ENCODE results near the gene WNT3A.

The WNT3A gene

DNA sequence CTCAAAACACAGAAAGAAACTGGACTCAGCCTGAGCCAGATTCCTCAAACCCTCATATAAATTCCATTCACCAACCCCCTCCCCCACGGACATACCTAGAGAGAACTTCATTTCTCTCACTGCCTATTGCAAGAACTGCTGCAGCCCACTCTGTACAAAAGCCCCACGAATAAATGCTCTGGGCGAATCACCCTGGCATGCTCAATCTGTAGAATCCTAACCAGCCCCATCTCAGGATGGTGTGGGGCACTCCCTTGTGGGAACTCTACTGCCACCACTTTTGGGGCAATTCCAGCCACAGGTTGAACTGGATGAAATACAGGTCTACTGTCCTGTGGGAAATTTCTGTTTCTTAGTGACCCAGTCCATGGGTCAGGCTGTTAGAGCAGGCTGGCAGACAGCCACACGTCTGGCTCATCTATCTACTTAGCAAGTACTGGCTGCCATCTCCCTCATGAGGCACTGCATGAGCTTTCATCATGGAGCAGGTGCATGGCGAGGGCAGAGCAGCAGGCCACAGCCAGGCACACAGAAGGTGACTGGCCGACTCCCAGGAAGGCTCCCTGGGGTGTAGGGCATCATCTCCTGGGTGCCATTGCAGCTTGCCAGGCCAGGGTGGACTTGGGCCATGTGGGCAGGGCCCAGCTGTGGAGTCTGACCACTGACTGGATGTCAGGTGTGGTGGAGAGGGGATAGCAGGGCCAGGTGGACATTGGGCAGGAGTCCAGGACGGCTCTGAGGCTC lies 97.9 kb downstream of the WNT3A start:
- H3K4me3 ChIP-seq (ENCODE audit: low read length): no peak overlapping the region
- DNase-seq (ENCODE audit: low read depth, low spot score): no peak

- no peak for DNase-seq (ENCODE audit: low read depth, low spot score)
Observed at GRCh38 chr1:228105270-228105995, 98.6 kb downstream of the WNT3A start.

GRCh38 chr1:228105996-228106799 lies 99.4 kb downstream of the WNT3A start:
- no peak for DNase-seq (ENCODE audit: low read depth, low spot score)
- no peak overlapping the region for H3K4me3 ChIP-seq (ENCODE audit: low read length)

More at GRCh38 chr1:228105270-228105995, 98.6 kb downstream of the WNT3A start:
- no peak overlapping the region for H3K4me3 ChIP-seq (ENCODE audit: low read length)

DNA sequence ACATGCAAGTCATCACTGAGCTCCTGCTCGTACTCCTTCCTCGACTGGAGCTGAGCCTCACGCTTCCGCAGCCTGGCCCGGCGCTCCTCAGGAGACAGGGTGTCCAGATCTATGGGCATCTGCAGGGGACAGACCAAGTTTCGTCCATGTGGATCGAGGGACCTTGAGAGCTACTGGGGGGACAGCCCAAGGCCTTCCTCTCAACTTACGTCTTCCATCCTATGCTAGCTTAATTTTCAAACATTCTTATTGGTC lies 99.9 kb downstream of the WNT3A start:
- H3K4me3 ChIP-seq (ENCODE audit: low read length): no peak overlapping the region
- no peak for DNase-seq (ENCODE audit: low read depth, low spot score)

DNA sequence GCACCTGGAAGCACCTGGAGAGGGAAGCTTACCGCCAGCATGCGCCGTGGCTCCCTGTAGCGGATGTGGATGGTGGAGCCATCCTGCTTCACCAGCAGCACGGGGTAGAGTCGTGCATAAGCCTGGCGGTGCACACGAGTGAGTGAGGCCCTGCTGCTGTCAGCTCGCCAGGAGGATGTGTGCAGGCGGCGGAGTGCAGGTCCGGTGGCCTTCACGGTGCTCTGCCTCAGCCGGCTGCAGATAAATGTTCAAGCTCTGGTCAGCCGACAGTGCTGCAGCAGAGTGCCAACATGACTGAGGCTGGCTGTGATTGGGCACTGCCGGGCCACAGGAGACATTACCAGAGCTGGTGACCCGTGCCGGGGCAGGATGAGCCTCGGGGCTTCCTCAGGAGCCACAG lies 100.8 kb downstream of the WNT3A start:
- H3K4me3 ChIP-seq (ENCODE audit: low read length): peak overlapping the region; percentile 97; the same call in 1 of the 2 replicates
- no peak for DNase-seq (ENCODE audit: low read depth, low spot score)

- no peak for DNase-seq (ENCODE audit: low read depth, low spot score)
- H3K4me3 ChIP-seq (ENCODE audit: low read length): peak overlapping the region; percentile 97
Observed at GRCh38 chr1:228108055-228108690, 101.4 kb downstream of the WNT3A start.

GRCh38 chr1:228108742-228109072 lies 101.9 kb downstream of the WNT3A start:
- H3K4me3 ChIP-seq (ENCODE audit: low read length): peak overlapping the region; percentile 97
- no peak for DNase-seq (ENCODE audit: low read depth, low spot score)

- DNase-seq (ENCODE audit: low read depth, low spot score): peak; percentile 93
- H3K4me3 ChIP-seq (ENCODE audit: low read length): peak within 1 kb of the TSS; percentile 97
Observed at GRCh38 chr1:228109073-228109961, 102.5 kb downstream of the WNT3A start, which contains the start of gene MRPL55. TSS of gene MRPL55 (minus strand) at chr1:228109299. CDS start at chr1:228108260, 1,039 bp downstream.

GRCh38 chr1:228109962-228110488 lies 103.2 kb downstream of the WNT3A start:
- no peak for DNase-seq (ENCODE audit: low read depth, low spot score)

GRCh38 chr1:228110556-228110955 lies 103.8 kb downstream of the WNT3A start:
- no peak overlapping the region for H3K4me3 ChIP-seq (ENCODE audit: low read length)
- no peak for DNase-seq (ENCODE audit: low read depth, low spot score)

More at GRCh38 chr1:228109962-228110488, 103.2 kb downstream of the WNT3A start:
- H3K4me3 ChIP-seq (ENCODE audit: low read length): peak overlapping the region; percentile 97
